HEK293 (cell line): ENCODE data around the gene DIO1.

Source experiments
- FEZF1 ChIP-seq: fragments of 450-650 bp; formaldehyde crosslinking; IDR thresholded peaks from 2 replicates; pipeline ENCODE4 v1.5.1; 2016; ENCODE audit warnings: missing biosample characterization, missing genetic modification characterization
- HOXA7 ChIP-seq: sonication (generic); formaldehyde crosslinking; IDR thresholded peaks from 2 replicates; pipeline ENCODE4 v1.8.1; 2022; ENCODE audit warnings: missing genetic modification reagents, borderline replicate concordance
- KLF7 ChIP-seq: fragments of 450-650 bp; formaldehyde crosslinking; IDR thresholded peaks from 2 replicates; pipeline ENCODE4 v1.5.1; 2016; ENCODE audit warnings: missing biosample characterization, missing genetic modification characterization, borderline replicate concordance
- MYNN ChIP-seq: fragments of 450-650 bp; formaldehyde crosslinking; IDR thresholded peaks from 2 replicates; pipeline ENCODE4 v1.5.1; 2016; ENCODE audit warnings: missing biosample characterization, missing genetic modification characterization, borderline replicate concordance
- PBX3 ChIP-seq: sonication (generic); formaldehyde crosslinking; IDR thresholded peaks from 2 replicates; pipeline ENCODE4 v1.8.1; 2022; ENCODE audit warnings: mild to moderate bottlenecking, moderate library complexity, missing genetic modification reagents
- SP2 ChIP-seq: fragments of 450-650 bp; formaldehyde crosslinking; IDR thresholded peaks from 2 replicates; pipeline ENCODE4 v1.5.1; 2016; ENCODE audit warnings: missing biosample characterization, missing genetic modification characterization
- ZBTB11 ChIP-seq: fragments of 450-650 bp; formaldehyde crosslinking; conservative IDR thresholded peaks from 2 replicates; pipeline ENCODE4 v1.5.1; 2016; ENCODE audit warnings: low read depth, missing biosample characterization, missing genetic modification characterization
- ZBTB21 ChIP-seq: fragments of 450-650 bp; formaldehyde crosslinking; IDR thresholded peaks from 2 replicates; pipeline ENCODE4 v1.5.1; 2017; ENCODE audit warnings: missing biosample characterization, missing genetic modification characterization
- ZBTB6 ChIP-seq: fragments of 450-650 bp; formaldehyde crosslinking; IDR thresholded peaks from 2 replicates; pipeline ENCODE4 v1.5.1; 2017; ENCODE audit warnings: missing biosample characterization, missing genetic modification characterization
- ZEB2 ChIP-seq: fragments of 450-650 bp; formaldehyde crosslinking; IDR thresholded peaks from 2 replicates; pipeline ENCODE4 v1.5.1; 2016; ENCODE audit warnings: missing biosample characterization, missing genetic modification characterization
- ZNF112 ChIP-seq: fragments of 450-650 bp; formaldehyde crosslinking; IDR thresholded peaks from 2 replicates; pipeline ENCODE4 v1.5.0; 2017; ENCODE audit warnings: missing biosample characterization, missing genetic modification characterization
- ZNF114 ChIP-seq: fragments of 450-650 bp; formaldehyde crosslinking; IDR thresholded peaks from 2 replicates; pipeline ENCODE4 v1.5.0; 2017; ENCODE audit warnings: missing biosample characterization, missing genetic modification characterization
- ZNF146 ChIP-seq: fragments of 450-650 bp; formaldehyde crosslinking; IDR thresholded peaks from 2 replicates; pipeline ENCODE4 v1.5.1; 2016; ENCODE audit warnings: missing biosample characterization, missing genetic modification characterization
- ZNF148 ChIP-seq: fragments of 450-650 bp; formaldehyde crosslinking; IDR thresholded peaks from 2 replicates; pipeline ENCODE4 v1.5.0; 2017; ENCODE audit warnings: missing biosample characterization, missing genetic modification characterization, borderline replicate concordance
- ZNF157 ChIP-seq: fragments of 450-650 bp; formaldehyde crosslinking; IDR thresholded peaks from 2 replicates; pipeline ENCODE4 v1.5.1; 2016; ENCODE audit warnings: missing biosample characterization, missing genetic modification characterization
- ZNF2 ChIP-seq: fragments of 450-650 bp; formaldehyde crosslinking; IDR thresholded peaks from 2 replicates; pipeline ENCODE4 v1.5.1; 2016; ENCODE audit warnings: missing biosample characterization, missing genetic modification characterization
- ZNF223 ChIP-seq: fragments of 450-650 bp; formaldehyde crosslinking; IDR thresholded peaks from 2 replicates; pipeline ENCODE4 v1.5.1; 2016; ENCODE audit warnings: missing biosample characterization, missing genetic modification characterization
- ZNF548 ChIP-seq: fragments of 450-650 bp; formaldehyde crosslinking; IDR thresholded peaks from 2 replicates; pipeline ENCODE4 v1.5.1; 2016; ENCODE audit warnings: missing biosample characterization, missing genetic modification characterization
- ZNF558 ChIP-seq: fragments of 450-650 bp; formaldehyde crosslinking; IDR thresholded peaks from 2 replicates; pipeline ENCODE4 v1.5.1; 2016; ENCODE audit warnings: missing biosample characterization, missing genetic modification characterization
- ZNF600 ChIP-seq: fragments of 450-650 bp; formaldehyde crosslinking; IDR thresholded peaks from 2 replicates; pipeline ENCODE4 v1.5.1; 2016; ENCODE audit warnings: missing biosample characterization, missing genetic modification characterization
- ZNF785 ChIP-seq: fragments of 450-650 bp; formaldehyde crosslinking; IDR thresholded peaks from 2 replicates; pipeline ENCODE4 v1.5.1; 2016; ENCODE audit warnings: missing biosample characterization, missing genetic modification characterization
- ZSCAN23 ChIP-seq: fragments of 450-650 bp; formaldehyde crosslinking; IDR thresholded peaks from 2 replicates; pipeline ENCODE4 v1.5.1; 2016; ENCODE audit warnings: missing biosample characterization, missing genetic modification characterization
- TF ChIP-seq, protein P1 (sequence below): fragments of 450-650 bp; formaldehyde crosslinking; IDR thresholded peaks from 2 replicates; pipeline ENCODE4; 2016; ENCODE audit warnings: missing biosample characterization, missing genetic modification characterization
- TF ChIP-seq, protein P2 (sequence below): fragments of 450-650 bp; formaldehyde crosslinking; IDR thresholded peaks from 2 replicates; pipeline ENCODE4 v1.5.1; 2016; ENCODE audit warnings: missing biosample characterization, missing genetic modification characterization

DIO1 gene

GRCh38 chr1:53946252-53947171 lies 52.5 kb downstream of the DIO1 start, which contains the start of gene LRRC42 (continued):
- TF ChIP-seq, protein P1, sequence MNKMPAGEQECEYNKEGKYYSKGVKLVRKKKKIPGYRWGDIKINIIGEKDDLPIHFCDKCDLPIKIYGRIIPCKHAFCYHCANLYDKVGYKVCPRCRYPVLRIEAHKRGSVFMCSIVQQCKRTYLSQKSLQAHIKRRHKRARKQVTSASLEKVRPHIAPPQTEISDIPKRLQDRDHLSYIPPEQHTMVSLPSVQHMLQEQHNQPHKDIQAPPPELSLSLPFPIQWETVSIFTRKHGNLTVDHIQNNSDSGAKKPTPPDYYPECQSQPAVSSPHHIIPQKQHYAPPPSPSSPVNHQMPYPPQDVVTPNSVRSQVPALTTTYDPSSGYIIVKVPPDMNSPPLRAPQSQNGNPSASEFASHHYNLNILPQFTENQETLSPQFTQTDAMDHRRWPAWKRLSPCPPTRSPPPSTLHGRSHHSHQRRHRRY (tag by site-specific recombination) = no peak
- no peak for TF ChIP-seq ZNF112 (tag by site-specific recombination)
- TF ChIP-seq ZNF558 = no peak
- TF ChIP-seq ZBTB6 (tag by site-specific recombination) = no peak
- no peak for TF ChIP-seq ZNF114 (tag by site-specific recombination)
- TF ChIP-seq ZNF148 (tag by site-specific recombination) = no peak; the same call in 1 of the 2 replicates
- no peak for TF ChIP-seq ZNF223 (tag by site-specific recombination)
- TF ChIP-seq, protein P2, sequence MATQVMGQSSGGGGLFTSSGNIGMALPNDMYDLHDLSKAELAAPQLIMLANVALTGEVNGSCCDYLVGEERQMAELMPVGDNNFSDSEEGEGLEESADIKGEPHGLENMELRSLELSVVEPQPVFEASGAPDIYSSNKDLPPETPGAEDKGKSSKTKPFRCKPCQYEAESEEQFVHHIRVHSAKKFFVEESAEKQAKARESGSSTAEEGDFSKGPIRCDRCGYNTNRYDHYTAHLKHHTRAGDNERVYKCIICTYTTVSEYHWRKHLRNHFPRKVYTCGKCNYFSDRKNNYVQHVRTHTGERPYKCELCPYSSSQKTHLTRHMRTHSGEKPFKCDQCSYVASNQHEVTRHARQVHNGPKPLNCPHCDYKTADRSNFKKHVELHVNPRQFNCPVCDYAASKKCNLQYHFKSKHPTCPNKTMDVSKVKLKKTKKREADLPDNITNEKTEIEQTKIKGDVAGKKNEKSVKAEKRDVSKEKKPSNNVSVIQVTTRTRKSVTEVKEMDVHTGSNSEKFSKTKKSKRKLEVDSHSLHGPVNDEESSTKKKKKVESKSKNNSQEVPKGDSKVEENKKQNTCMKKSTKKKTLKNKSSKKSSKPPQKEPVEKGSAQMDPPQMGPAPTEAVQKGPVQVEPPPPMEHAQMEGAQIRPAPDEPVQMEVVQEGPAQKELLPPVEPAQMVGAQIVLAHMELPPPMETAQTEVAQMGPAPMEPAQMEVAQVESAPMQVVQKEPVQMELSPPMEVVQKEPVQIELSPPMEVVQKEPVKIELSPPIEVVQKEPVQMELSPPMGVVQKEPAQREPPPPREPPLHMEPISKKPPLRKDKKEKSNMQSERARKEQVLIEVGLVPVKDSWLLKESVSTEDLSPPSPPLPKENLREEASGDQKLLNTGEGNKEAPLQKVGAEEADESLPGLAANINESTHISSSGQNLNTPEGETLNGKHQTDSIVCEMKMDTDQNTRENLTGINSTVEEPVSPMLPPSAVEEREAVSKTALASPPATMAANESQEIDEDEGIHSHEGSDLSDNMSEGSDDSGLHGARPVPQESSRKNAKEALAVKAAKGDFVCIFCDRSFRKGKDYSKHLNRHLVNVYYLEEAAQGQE (tag by site-specific recombination) = no peak
- TF ChIP-seq KLF7 = peak; percentile 57; the same call in 1 of the 2 replicates
- TF ChIP-seq MYNN (tag by site-specific recombination) = no peak
- TF ChIP-seq ZNF2 (tag by site-specific recombination) = no peak
- 0 out of 2 replicates have a peak, but pooled peaks have one; percentile 56 for TF ChIP-seq ZSCAN23 (tag by site-specific recombination)
- no peak; the same call in 1 of the 2 replicates for TF ChIP-seq PBX3
- TF ChIP-seq ZNF157 = 0 out of 2 replicates have a peak, but pooled peaks have one; percentile 34
- TF ChIP-seq ZNF146 = no peak
- no peak for TF ChIP-seq ZEB2
- TF ChIP-seq SP2 (tag by site-specific recombination) = no peak
- peak; percentile 40; the same call in 1 of the 2 replicates for TF ChIP-seq ZBTB11 (tag by site-specific recombination)
- TF ChIP-seq ZBTB21 (tag by site-specific recombination) = no peak; the same call in 1 of the 2 replicates
- TF ChIP-seq HOXA7 (CRISPR knock-in tag) = no peak
- no peak for TF ChIP-seq ZNF548 (tag by site-specific recombination)
- no peak for TF ChIP-seq ZNF600 (tag by site-specific recombination)
- TF ChIP-seq FEZF1 (tag by site-specific recombination) = no peak
- TF ChIP-seq ZNF785 (tag by site-specific recombination) = no peak
